Measurements from ENCODE around the gene CXCL1. TPM values are rescaled to one million over a fixed set of nuclear protein-coding genes. Genes with fewer than 3 reads are reported as not detected.

CXCL1 gene
- total and polyA plus RNA-seq, 2 donors (not counting 1 experiment from before 2014, with no cell fraction given), result 0.24 TPM; not detected in 1

DNA sequence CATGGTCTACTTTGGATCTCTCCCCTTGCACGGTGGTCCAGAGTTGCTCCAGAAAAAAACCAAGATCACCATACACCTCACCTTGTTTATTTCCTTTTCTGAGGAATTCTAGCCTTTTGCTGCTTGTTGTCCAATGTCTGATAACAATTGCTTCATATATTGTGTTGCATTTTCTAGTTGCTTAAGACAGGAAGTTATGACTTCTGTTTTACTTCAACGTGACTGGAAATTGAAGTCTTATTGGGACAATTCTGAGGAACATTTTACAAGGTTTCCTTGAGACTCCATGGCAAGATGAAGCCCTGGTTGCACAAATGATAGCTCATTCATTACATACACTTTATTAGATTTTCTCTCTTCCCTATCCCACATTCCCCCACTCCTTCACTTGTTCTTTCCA is 5.2 kb downstream of the CXCL1 start:
- WGBS (ENCODE audit: insufficient coverage), result 50% methylated on average over 1 of the region's 2 CpGs
- ChIA-PET CTCF (no interaction called here), POLR2A (no interaction called here)
- ATAC-seq (ENCODE audit: low read depth) (no peak), DNase-seq (no peak)
- Histone ChIP-seq H3K36me3 (replicated peaks in 1 of 2; ENCODE audit: control extremely low read depth in 1 of 2, control insufficient read depth in 1 of 2, extremely low read depth in 1 of 2, insufficient read depth in 2 of 2, low read length in 1 of 2) (no peaks in the 10 kb centered on the region), H3K4me1 (ENCODE audit: control insufficient read depth in 2 of 2, insufficient read depth in 2 of 2, low read length in 2 of 2) (no peaks in the 10 kb centered on the region), H3K4me3 (ENCODE audit: control extremely low read depth in 1 of 5, extremely low read depth in 1 of 5, insufficient read depth in 1 of 5, low read depth in 2 of 5, low read length in 4 of 5) (no peak overlapping the region), H3K27me3 (replicated peaks in 1 of 4; ENCODE audit: control extremely low read depth in 1 of 4, control insufficient read depth in 3 of 4, insufficient read depth in 4 of 4, low read length in 3 of 4) (peaks cover 0 to 7% (median 0%) of the 10 kb centered on the region in 4 experiments), H3K27ac (ENCODE audit: low read length in 2 of 2) (no peak overlapping the region), H3K79me2 (ENCODE audit: control insufficient read depth, insufficient read depth, low read length) (no peaks in the 10 kb centered on the region), H4K20me1 (ENCODE audit: control insufficient read depth, insufficient read depth, low read length, poor library complexity, severe bottlenecking) (no peaks in the 10 kb centered on the region), H3K9ac (ENCODE audit: low read length) (no peak overlapping the region), H3K9me3 (ENCODE audit: control extremely low read depth in 1 of 3, control insufficient read depth in 2 of 3, insufficient read depth in 1 of 3, low read length in 2 of 3) (no peaks in the 10 kb centered on the region), H2AFZ (ENCODE audit: insufficient read depth, low read depth, low read length, poor library complexity, severe bottlenecking) (no peak overlapping the region), H3K4me2 (replicated peaks; ENCODE audit: low read depth, low read length, poor library complexity, severe bottlenecking) (no peak overlapping the region)
- H3K27me3 Mint-ChIP-seq, result peaks cover 9% of the 10 kb centered on the region
- H3K4me1 Mint-ChIP-seq, result no peaks in the 10 kb centered on the region
- H3K4me3 Mint-ChIP-seq, result no peak overlapping the region
- no peak for TF ChIP-seq EZH2 (IDR thresholded peaks at IDR 0.05; ENCODE audit: borderline replicate concordance, insufficient read depth, low read depth, low read length, poor library complexity, severe bottlenecking)
- TF ChIP-seq, protein P1, sequence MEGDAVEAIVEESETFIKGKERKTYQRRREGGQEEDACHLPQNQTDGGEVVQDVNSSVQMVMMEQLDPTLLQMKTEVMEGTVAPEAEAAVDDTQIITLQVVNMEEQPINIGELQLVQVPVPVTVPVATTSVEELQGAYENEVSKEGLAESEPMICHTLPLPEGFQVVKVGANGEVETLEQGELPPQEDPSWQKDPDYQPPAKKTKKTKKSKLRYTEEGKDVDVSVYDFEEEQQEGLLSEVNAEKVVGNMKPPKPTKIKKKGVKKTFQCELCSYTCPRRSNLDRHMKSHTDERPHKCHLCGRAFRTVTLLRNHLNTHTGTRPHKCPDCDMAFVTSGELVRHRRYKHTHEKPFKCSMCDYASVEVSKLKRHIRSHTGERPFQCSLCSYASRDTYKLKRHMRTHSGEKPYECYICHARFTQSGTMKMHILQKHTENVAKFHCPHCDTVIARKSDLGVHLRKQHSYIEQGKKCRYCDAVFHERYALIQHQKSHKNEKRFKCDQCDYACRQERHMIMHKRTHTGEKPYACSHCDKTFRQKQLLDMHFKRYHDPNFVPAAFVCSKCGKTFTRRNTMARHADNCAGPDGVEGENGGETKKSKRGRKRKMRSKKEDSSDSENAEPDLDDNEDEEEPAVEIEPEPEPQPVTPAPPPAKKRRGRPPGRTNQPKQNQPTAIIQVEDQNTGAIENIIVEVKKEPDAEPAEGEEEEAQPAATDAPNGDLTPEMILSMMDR (IDR thresholded peaks at IDR 0.05), result no peak
- intact Hi-C loops (cut with micrococcal nuclease), result no loop called here
- H3K9me3 Mint-ChIP-seq (ENCODE audit: insufficient read depth), result no peaks in the 10 kb centered on the region
- H3K27ac Mint-ChIP-seq, result no peak overlapping the region

DNA sequence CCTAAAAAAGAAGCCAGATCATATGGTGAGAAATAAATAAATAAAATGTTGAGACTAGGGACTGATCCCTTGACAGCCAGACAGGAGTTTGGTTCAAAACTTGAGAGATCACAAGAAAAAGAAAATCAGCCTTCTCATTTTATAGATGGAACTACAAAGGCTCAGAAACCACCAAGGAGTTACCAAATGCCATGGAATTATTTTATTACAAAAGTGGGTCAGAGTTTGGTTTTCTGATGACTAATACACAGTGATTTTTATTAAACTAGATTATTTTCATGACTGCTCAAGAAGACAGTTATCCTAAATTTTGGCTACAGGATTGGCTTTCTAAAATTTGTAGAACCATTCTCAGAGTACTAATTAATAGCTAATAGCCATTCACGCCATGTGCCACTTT is 6.2 kb downstream of the CXCL1 start:
- Histone ChIP-seq H3K4me1 (ENCODE audit: control insufficient read depth in 2 of 2, insufficient read depth in 2 of 2, low read length in 2 of 2) (no peaks in the 10 kb centered on the region), H4K20me1 (ENCODE audit: control insufficient read depth, insufficient read depth, low read length, poor library complexity, severe bottlenecking) (no peaks in the 10 kb centered on the region), H3K36me3 (replicated peaks in 1 of 2; ENCODE audit: control extremely low read depth in 1 of 2, control insufficient read depth in 1 of 2, extremely low read depth in 1 of 2, insufficient read depth in 2 of 2, low read length in 1 of 2) (no peaks in the 10 kb centered on the region), H3K4me3 (ENCODE audit: control extremely low read depth in 1 of 5, extremely low read depth in 1 of 5, insufficient read depth in 1 of 5, low read depth in 2 of 5, low read length in 4 of 5) (no peak overlapping the region), H3K9ac (ENCODE audit: low read length) (no peak overlapping the region), H3K27ac (ENCODE audit: low read length in 2 of 2) (no peak overlapping the region), H3K79me2 (ENCODE audit: control insufficient read depth, insufficient read depth, low read length) (no peaks in the 10 kb centered on the region), H3K9me3 (ENCODE audit: control extremely low read depth in 1 of 3, control insufficient read depth in 2 of 3, insufficient read depth in 1 of 3, low read length in 2 of 3) (no peaks in the 10 kb centered on the region), H2AFZ (ENCODE audit: insufficient read depth, low read depth, low read length, poor library complexity, severe bottlenecking) (no peak overlapping the region), H3K27me3 (replicated peaks in 1 of 4; ENCODE audit: control extremely low read depth in 1 of 4, control insufficient read depth in 3 of 4, insufficient read depth in 4 of 4, low read length in 3 of 4) (peaks cover 0 to under 1% (median 0%) of the 10 kb centered on the region in 4 experiments), H3K4me2 (replicated peaks; ENCODE audit: low read depth, low read length, poor library complexity, severe bottlenecking) (no peak overlapping the region)
- H3K4me3 Mint-ChIP-seq, result no peak overlapping the region
- DNase-seq, result no peak
- ChIA-PET POLR2A (no interaction called here), CTCF (no interaction called here)
- ATAC-seq (ENCODE audit: low read depth), result no peak
- no peaks in the 10 kb centered on the region for H3K9me3 Mint-ChIP-seq (ENCODE audit: insufficient read depth)
- no peak overlapping the region for H3K27ac Mint-ChIP-seq
- intact Hi-C loops (cut with micrococcal nuclease), result no loop called here
- H3K4me1 Mint-ChIP-seq, result no peaks in the 10 kb centered on the region
- no CpG with 5 or more reads among the region's 1 CpG for WGBS (ENCODE audit: insufficient coverage)
- H3K27me3 Mint-ChIP-seq, result peaks cover 4% of the 10 kb centered on the region
- TF ChIP-seq, protein P1 (IDR thresholded peaks at IDR 0.05), result no peak
- no peak for TF ChIP-seq EZH2 (IDR thresholded peaks at IDR 0.05; ENCODE audit: borderline replicate concordance, insufficient read depth, low read depth, low read length, poor library complexity, severe bottlenecking)
